ENCODE results near the gene OLFM1.
A peak's percentile ranks its signal among the peaks of the same experiment; 100 is the strongest.

OLFM1 gene

DNA sequence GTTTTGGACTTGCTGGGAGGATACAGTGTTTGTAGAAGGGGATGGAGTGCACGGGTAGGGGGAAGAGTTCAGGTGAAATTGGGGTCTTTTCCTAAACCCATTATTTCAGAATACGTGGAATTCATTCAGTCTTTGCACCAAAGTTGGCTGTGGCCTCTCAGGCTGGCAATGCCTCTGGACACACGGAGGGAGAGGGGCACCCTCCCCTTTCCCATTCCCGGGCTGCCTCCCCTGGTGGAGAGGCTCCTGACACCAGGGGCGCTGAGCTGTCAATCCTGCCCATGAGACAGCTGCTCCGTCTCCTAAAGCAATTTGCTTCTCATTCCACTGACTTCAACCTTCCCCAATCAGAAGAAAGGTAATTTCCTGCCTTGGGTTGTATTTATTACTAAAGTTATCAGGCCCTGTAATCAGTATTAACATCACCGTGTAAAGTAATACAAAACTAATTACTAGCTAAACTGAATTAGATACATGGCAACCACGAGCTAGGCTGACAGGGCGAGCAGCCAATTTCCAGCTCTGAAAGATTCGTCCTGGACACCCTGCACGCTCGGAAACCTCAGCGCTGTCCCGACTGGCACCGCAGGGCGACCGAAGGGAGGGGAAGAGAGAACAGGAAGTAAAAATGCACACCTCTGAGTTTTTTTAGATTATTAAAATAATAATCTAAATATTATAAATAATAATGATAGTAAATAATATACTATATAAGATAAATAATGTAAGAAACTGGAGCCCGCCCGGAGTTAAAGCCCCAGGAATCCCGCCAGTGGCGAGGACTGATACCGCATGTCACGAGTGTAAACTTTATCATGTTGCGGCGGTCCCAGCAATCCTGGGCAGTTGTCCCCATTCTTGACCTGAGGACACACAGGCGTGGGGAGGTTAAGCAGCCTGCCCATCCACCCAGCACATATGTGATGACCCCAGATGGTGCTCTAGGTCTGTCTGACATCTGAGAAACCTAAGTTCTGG, 6.9 kb upstream of the OLFM1 start:
- H3K9ac ChIP-seq (ENCODE audit: low read depth, low read length) = no peak overlapping the region
- H3K4me3 ChIP-seq (ENCODE audit: low read length) = no peak overlapping the region
- H3K36me3 ChIP-seq (ENCODE audit: insufficient read depth, low read length) = no peaks in the 10 kb centered on the region
- peaks cover 17% of the 10 kb centered on the region for H3K27me3 ChIP-seq (ENCODE audit: control insufficient read depth, insufficient read depth, low read length)
- H3K4me2 ChIP-seq (ENCODE audit: low read length) = no peak overlapping the region
- H3K9me3 ChIP-seq (replicated peaks; ENCODE audit: low read length) = no peaks in the 10 kb centered on the region
- H3K4me1 ChIP-seq (ENCODE audit: control insufficient read depth, insufficient read depth, low read length) = no peaks in the 10 kb centered on the region

- no peak overlapping the region for H3K4me2 ChIP-seq (ENCODE audit: low read length)
- no peak overlapping the region for H3K4me3 ChIP-seq (ENCODE audit: low read length)
- no peaks in the 10 kb centered on the region for H3K9me3 ChIP-seq (replicated peaks; ENCODE audit: low read length)
- H3K4me1 ChIP-seq (ENCODE audit: control insufficient read depth, insufficient read depth, low read length) = no peaks in the 10 kb centered on the region
- H3K9ac ChIP-seq (ENCODE audit: low read depth, low read length) = no peak overlapping the region
- peaks cover 14% of the 10 kb centered on the region for H3K27me3 ChIP-seq (ENCODE audit: control insufficient read depth, insufficient read depth, low read length)
- no peaks in the 10 kb centered on the region for H3K36me3 ChIP-seq (ENCODE audit: insufficient read depth, low read length)
These were observed 6.2 kb upstream of the OLFM1 start for GRCh38 chr9:135081264-135081660.

GRCh38 chr9:135081731-135082130, 5.7 kb upstream of the OLFM1 start:
- H3K4me3 ChIP-seq (ENCODE audit: low read length) = no peak overlapping the region
- no peaks in the 10 kb centered on the region for H3K36me3 ChIP-seq (ENCODE audit: insufficient read depth, low read length)
- no peaks in the 10 kb centered on the region for H3K4me1 ChIP-seq (ENCODE audit: control insufficient read depth, insufficient read depth, low read length)
- H3K9ac ChIP-seq (ENCODE audit: low read depth, low read length) = no peak overlapping the region
- no peaks in the 10 kb centered on the region for H3K9me3 ChIP-seq (replicated peaks; ENCODE audit: low read length)
- peaks cover 11% of the 10 kb centered on the region for H3K27me3 ChIP-seq (ENCODE audit: control insufficient read depth, insufficient read depth, low read length)
- no peak overlapping the region for H3K4me2 ChIP-seq (ENCODE audit: low read length)

GRCh38 chr9:135082536-135082935, 4.9 kb upstream of the OLFM1 start:
- peaks cover 11% of the 10 kb centered on the region for H3K27me3 ChIP-seq (ENCODE audit: control insufficient read depth, insufficient read depth, low read length)
- no peak overlapping the region for H3K4me3 ChIP-seq (ENCODE audit: low read length)
- no peak overlapping the region for H3K9ac ChIP-seq (ENCODE audit: low read depth, low read length)

GRCh38 chr9:135083241-135083810, 4.1 kb upstream of the OLFM1 start:
- Histone ChIP-seq H3K27me3 (ENCODE audit: control insufficient read depth, insufficient read depth, low read length) (peaks cover 13% of the 10 kb centered on the region), H3K36me3 (ENCODE audit: insufficient read depth, low read length) (no peaks in the 10 kb centered on the region), H3K4me3 (ENCODE audit: low read length) (no peak overlapping the region), H3K4me2 (ENCODE audit: low read length) (no peak overlapping the region), H3K4me1 (ENCODE audit: control insufficient read depth, insufficient read depth, low read length) (peaks cover 4% of the 10 kb centered on the region), H3K9me3 (replicated peaks; ENCODE audit: low read length) (no peaks in the 10 kb centered on the region), H3K9ac (ENCODE audit: low read depth, low read length) (no peak overlapping the region)

More at GRCh38 chr9:135082536-135082935, 4.9 kb upstream of the OLFM1 start:
- Histone ChIP-seq H3K9me3 (replicated peaks; ENCODE audit: low read length) (no peaks in the 10 kb centered on the region), H3K36me3 (ENCODE audit: insufficient read depth, low read length) (no peaks in the 10 kb centered on the region), H3K4me1 (ENCODE audit: control insufficient read depth, insufficient read depth, low read length) (peaks cover 4% of the 10 kb centered on the region), H3K4me2 (ENCODE audit: low read length) (no peak overlapping the region)

GRCh38 chr9:135083831-135084230, 3.6 kb upstream of the OLFM1 start:
- H3K9ac ChIP-seq (ENCODE audit: low read depth, low read length) = no peak overlapping the region
- H3K27me3 ChIP-seq (ENCODE audit: control insufficient read depth, insufficient read depth, low read length) = peaks cover 18% of the 10 kb centered on the region
- no peaks in the 10 kb centered on the region for H3K36me3 ChIP-seq (ENCODE audit: insufficient read depth, low read length)
- H3K4me1 ChIP-seq (ENCODE audit: control insufficient read depth, insufficient read depth, low read length) = peaks cover 4% of the 10 kb centered on the region
- H3K4me3 ChIP-seq (ENCODE audit: low read length) = no peak overlapping the region
- H3K9me3 ChIP-seq (replicated peaks; ENCODE audit: low read length) = no peaks in the 10 kb centered on the region
- no peak overlapping the region for H3K4me2 ChIP-seq (ENCODE audit: low read length)

GRCh38 chr9:135084262-135084661, 3.2 kb upstream of the OLFM1 start:
- H3K4me1 ChIP-seq (ENCODE audit: control insufficient read depth, insufficient read depth, low read length) = peaks cover 4% of the 10 kb centered on the region
- no peaks in the 10 kb centered on the region for H3K9me3 ChIP-seq (replicated peaks; ENCODE audit: low read length)

DNA sequence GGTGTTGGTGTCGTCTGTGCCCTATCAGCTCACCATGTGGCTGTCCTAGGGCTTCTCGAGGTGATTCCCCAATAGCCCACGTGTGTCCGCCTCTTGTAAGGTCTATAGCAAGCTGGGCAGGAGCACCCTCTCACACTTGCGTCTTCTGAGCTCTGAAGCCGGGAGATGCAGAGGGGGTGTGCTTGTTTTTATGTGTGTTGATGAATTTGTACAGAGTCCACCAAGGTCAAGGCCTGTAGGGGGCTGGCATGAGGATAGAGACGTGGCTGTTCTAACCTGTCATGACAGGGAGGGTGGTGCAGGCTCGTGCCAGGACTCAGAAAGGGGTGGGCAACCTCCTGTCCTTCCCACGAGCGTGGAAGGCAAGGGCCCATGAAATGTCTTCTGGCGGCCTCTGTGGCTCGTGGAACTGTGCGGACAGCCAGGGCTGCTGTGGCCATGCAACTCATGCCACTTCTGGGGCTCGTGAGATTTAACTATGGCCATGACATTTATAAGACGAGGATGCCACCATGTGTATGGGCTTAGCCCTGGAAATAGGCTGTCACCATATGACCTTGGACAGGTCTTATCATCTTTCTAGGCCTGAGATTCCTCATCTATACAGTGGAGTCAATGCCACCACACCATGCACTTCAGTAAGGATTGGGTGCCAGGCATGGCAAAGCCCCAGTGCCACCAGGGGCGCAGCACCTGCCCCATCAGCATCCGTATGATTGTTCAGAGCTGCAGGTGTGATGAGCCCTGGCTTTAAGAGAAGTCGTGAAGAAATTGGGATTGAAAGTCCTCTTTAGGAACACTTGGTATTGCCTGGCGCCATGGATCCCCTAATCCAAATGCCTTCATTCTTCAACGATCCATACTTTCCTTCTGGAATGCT, 2.3 kb upstream of the OLFM1 start:
- no peak overlapping the region for H3K4me3 ChIP-seq (ENCODE audit: low read length)
- H3K36me3 ChIP-seq (ENCODE audit: insufficient read depth, low read length) = no peaks in the 10 kb centered on the region
- no peak overlapping the region for H3K4me2 ChIP-seq (ENCODE audit: low read length)
- no peak overlapping the region for H3K9ac ChIP-seq (ENCODE audit: low read depth, low read length)
- no peaks in the 10 kb centered on the region for H3K9me3 ChIP-seq (replicated peaks; ENCODE audit: low read length)
- H3K27me3 ChIP-seq (ENCODE audit: control insufficient read depth, insufficient read depth, low read length) = peaks cover 29% of the 10 kb centered on the region
- H3K4me1 ChIP-seq (ENCODE audit: control insufficient read depth, insufficient read depth, low read length) = peaks cover 4% of the 10 kb centered on the region

More at GRCh38 chr9:135084262-135084661, 3.2 kb upstream of the OLFM1 start:
- Histone ChIP-seq H3K4me3 (ENCODE audit: low read length) (no peak overlapping the region), H3K9ac (ENCODE audit: low read depth, low read length) (no peak overlapping the region), H3K36me3 (ENCODE audit: insufficient read depth, low read length) (no peaks in the 10 kb centered on the region), H3K27me3 (ENCODE audit: control insufficient read depth, insufficient read depth, low read length) (peaks cover 22% of the 10 kb centered on the region), H3K4me2 (ENCODE audit: low read length) (no peak overlapping the region)

GRCh38 chr9:135085830-135086546, 1.5 kb upstream of the OLFM1 start:
- H3K27me3 ChIP-seq (ENCODE audit: control insufficient read depth, insufficient read depth, low read length) = peaks cover 28% of the 10 kb centered on the region
- no peaks in the 10 kb centered on the region for H3K36me3 ChIP-seq (ENCODE audit: insufficient read depth, low read length)
- H3K9ac ChIP-seq (ENCODE audit: low read depth, low read length) = no peak overlapping the region
- peaks cover 4% of the 10 kb centered on the region for H3K4me1 ChIP-seq (ENCODE audit: control insufficient read depth, insufficient read depth, low read length)
- H3K4me2 ChIP-seq (ENCODE audit: low read length) = peak overlapping the region; percentile 84
- no peaks in the 10 kb centered on the region for H3K9me3 ChIP-seq (replicated peaks; ENCODE audit: low read length)
- peak overlapping the region; percentile 58 for H3K4me3 ChIP-seq (ENCODE audit: low read length)

DNA sequence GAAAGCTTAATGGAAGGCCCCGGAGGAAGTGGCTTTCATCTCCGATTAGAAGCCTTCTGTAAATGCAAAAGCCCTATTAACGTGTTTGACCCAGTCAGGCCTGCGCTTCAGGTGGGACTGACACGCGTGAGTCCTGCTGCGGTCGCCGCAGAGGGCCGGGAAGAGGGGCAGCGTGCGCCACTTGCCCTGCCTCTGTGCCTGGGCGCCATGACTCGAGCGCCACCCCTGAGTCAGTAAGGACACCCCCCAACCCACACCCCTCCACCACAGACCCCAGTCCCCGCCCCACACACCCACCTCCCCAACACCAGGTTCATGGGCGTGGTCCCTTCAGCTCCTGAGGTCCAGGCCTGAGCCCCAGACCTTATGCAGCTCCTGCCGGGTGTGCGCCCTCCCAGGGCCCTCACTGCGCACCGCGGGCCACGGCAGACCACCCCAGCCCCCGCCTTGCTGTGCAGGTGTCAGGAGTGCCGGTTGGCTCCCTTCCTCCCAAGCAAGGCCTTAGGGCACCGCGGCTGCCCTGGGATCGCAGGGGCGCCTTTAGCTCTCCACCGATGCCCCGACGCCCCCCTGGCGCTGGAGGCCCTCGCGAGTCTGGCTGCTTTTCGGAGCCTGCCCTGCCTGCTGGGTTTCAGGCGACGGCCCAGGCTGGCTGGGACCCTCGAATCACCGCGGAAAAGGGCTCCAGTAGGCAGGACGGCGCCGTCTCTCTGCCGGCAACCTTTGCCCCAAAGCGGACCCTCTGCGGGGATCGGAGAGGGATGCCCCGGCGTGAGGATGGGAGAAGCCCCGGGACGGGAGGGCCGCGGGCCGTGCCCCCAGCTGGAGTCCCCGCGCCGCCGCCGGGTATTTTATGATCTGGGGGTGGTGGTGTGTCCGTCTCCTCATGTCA, 625 bp upstream of the OLFM1 start:
- Histone ChIP-seq H3K4me2 (ENCODE audit: low read length) (peak overlapping the region; percentile 84), H3K9ac (ENCODE audit: low read depth, low read length) (no peak overlapping the region), H3K9me3 (replicated peaks; ENCODE audit: low read length) (no peaks in the 10 kb centered on the region), H3K4me1 (ENCODE audit: control insufficient read depth, insufficient read depth, low read length) (peaks cover 4% of the 10 kb centered on the region), H3K4me3 (ENCODE audit: low read length) (peak overlapping the region; percentile 58), H3K36me3 (ENCODE audit: insufficient read depth, low read length) (no peaks in the 10 kb centered on the region), H3K27me3 (ENCODE audit: control insufficient read depth, insufficient read depth, low read length) (peaks cover 23% of the 10 kb centered on the region)
